Transverse colon (tissue), 3 donors: ENCODE measurements around the gene NAA16.

Source experiments
- CTCF ChIP-seq, 5 experiments: fragments of 200-600 bp in 3 of 5; fragments of 450-650 bp in 2 of 5; sonication (generic) in 3 of 5; IDR thresholded peaks; 1 replicate in 2 of 5; 2 replicates in 3 of 5; pipeline ENCODE4 v1.5.1; 2016 to 2017; ENCODE audit warnings: antibody characterized with exemption in 5 of 5, inconsistent platforms in 3 of 5, mild to moderate bottlenecking in 2 of 5, moderate library complexity in 1 of 5
- POLR2A ChIP-seq: fragments of 450-650 bp; IDR thresholded peaks from one replicate; pipeline ENCODE4 v1.6.1; 2016; ENCODE audit warnings: antibody characterized with exemption, mild to moderate bottlenecking, moderate library complexity

GRCh38 chr13:41334810-41335209 is 23.7 kb downstream of the NAA16 start:
- TF ChIP-seq POLR2A (no peak), CTCF (IDR thresholded peaks at IDR 0.05) (no peak)
